KMS-11 (cell line): ENCODE data around the gene WARS2.

Source experiments
- H2AFZ ChIP-seq: fragments of 200-600 bp; sonication (generic); 2 replicates; pipeline ENCODE4 v1.6.1; 2016; ENCODE audit warnings: antibody characterized with exemption, mixed run types, low read depth
- H3K27ac ChIP-seq: fragments of 200-600 bp; sonication (generic); 2 replicates; pipeline ENCODE4 v1.6.1; 2016; ENCODE audit warnings: mild to moderate bottlenecking, mixed run types
- H3K27me3 ChIP-seq: fragments of 200-600 bp; sonication (generic); 2 replicates; pipeline ENCODE4 v1.6.1; 2017; ENCODE audit warnings: mild to moderate bottlenecking, low read depth, mixed run types, moderate library complexity; ENCODE audit not compliant: insufficient read depth
- H3K36me3 ChIP-seq: fragments of 200-600 bp; sonication (generic); 2 replicates; pipeline ENCODE4 v1.6.1; 2017; ENCODE audit warnings: mild to moderate bottlenecking, mixed run types; ENCODE audit not compliant: insufficient read depth
- H3K4me1 ChIP-seq: fragments of 200-600 bp; sonication (generic); 2 replicates; pipeline ENCODE4 v1.6.1; 2016; ENCODE audit warnings: mild to moderate bottlenecking, low read depth, mixed run types; ENCODE audit not compliant: poor library complexity, severe bottlenecking
- H3K4me2 ChIP-seq: fragments of 200-600 bp; sonication (generic); 2 replicates; pipeline ENCODE4 v1.7.0; 2016; ENCODE audit warnings: mild to moderate bottlenecking, mixed run types
- H3K4me3 ChIP-seq: fragments of 200-600 bp; sonication (generic); IDR thresholded peaks from 2 replicates; pipeline ENCODE4 v1.6.1; 2017; ENCODE audit warnings: low read depth, low read length, mixed read lengths; ENCODE audit not compliant: insufficient read depth
- H3K79me2 ChIP-seq: fragments of 200-600 bp; sonication (generic); 2 replicates; pipeline ENCODE4 v1.6.1; 2016; ENCODE audit warnings: low read depth, mixed run types; ENCODE audit not compliant: insufficient read depth
- H3K9ac ChIP-seq: fragments of 200-600 bp; sonication (generic); 2 replicates; pipeline ENCODE4 v1.6.1; 2016; ENCODE audit warnings: mild to moderate bottlenecking, mixed run types
- H4K20me1 ChIP-seq: fragments of 200-600 bp; sonication (generic); 2 replicates; pipeline ENCODE4 v1.6.1; 2016; ENCODE audit warnings: mild to moderate bottlenecking, mixed run types; ENCODE audit not compliant: insufficient read depth
- TF ChIP-seq, protein P1 (sequence below): fragments of 200-600 bp; sonication (generic); conservative IDR thresholded peaks from 2 replicates; pipeline ENCODE4 v1.6.1; 2017; ENCODE audit warnings: low read depth, mild to moderate bottlenecking, antibody characterized with exemption, low read length, moderate library complexity, mixed read lengths

Gene WARS2

GRCh38 chr1:119069682-119070081 is 70.8 kb downstream of the WARS2 start:
- no peak overlapping the region for H3K4me3 ChIP-seq
- no peak overlapping the region for H3K4me2 ChIP-seq
- H2AFZ ChIP-seq = no peak overlapping the region
- TF ChIP-seq, protein P1, sequence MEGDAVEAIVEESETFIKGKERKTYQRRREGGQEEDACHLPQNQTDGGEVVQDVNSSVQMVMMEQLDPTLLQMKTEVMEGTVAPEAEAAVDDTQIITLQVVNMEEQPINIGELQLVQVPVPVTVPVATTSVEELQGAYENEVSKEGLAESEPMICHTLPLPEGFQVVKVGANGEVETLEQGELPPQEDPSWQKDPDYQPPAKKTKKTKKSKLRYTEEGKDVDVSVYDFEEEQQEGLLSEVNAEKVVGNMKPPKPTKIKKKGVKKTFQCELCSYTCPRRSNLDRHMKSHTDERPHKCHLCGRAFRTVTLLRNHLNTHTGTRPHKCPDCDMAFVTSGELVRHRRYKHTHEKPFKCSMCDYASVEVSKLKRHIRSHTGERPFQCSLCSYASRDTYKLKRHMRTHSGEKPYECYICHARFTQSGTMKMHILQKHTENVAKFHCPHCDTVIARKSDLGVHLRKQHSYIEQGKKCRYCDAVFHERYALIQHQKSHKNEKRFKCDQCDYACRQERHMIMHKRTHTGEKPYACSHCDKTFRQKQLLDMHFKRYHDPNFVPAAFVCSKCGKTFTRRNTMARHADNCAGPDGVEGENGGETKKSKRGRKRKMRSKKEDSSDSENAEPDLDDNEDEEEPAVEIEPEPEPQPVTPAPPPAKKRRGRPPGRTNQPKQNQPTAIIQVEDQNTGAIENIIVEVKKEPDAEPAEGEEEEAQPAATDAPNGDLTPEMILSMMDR = no peak
- H4K20me1 ChIP-seq = no peaks in the 10 kb centered on the region
- no peaks in the 10 kb centered on the region for H3K36me3 ChIP-seq
- no peaks in the 10 kb centered on the region for H3K27me3 ChIP-seq
- no peak overlapping the region for H3K27ac ChIP-seq
- H3K79me2 ChIP-seq = no peaks in the 10 kb centered on the region
- H3K4me1 ChIP-seq = no peaks in the 10 kb centered on the region
- no peak overlapping the region for H3K9ac ChIP-seq

DNA sequence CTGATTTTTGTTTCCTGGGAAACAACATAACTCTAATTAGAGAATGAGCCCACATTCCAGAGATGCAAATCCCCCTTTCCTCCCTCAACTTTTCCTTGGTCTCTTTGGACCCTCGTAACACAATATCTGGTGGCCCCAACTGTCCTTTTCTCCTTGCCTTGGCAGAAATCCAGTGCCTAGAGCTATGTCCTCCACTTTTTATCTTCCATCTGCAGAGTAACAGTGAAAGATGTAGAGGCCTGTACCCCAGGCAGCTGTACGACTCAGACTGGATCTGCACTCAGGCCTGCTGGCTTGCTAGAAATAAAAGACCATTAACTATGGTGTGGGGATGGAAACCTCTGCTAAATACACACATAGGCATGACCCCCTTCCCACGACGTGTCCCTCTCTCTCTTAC is 72.0 kb downstream of the WARS2 start:
- Histone ChIP-seq H3K4me2 (no peak overlapping the region), H3K4me3 (no peak overlapping the region), H3K79me2 (no peaks in the 10 kb centered on the region), H3K9ac (no peak overlapping the region), H4K20me1 (no peaks in the 10 kb centered on the region), H2AFZ (no peak overlapping the region), H3K36me3 (no peaks in the 10 kb centered on the region), H3K4me1 (no peaks in the 10 kb centered on the region), H3K27ac (no peak overlapping the region), H3K27me3 (no peaks in the 10 kb centered on the region)
- TF ChIP-seq, protein P1 = no peak

DNA sequence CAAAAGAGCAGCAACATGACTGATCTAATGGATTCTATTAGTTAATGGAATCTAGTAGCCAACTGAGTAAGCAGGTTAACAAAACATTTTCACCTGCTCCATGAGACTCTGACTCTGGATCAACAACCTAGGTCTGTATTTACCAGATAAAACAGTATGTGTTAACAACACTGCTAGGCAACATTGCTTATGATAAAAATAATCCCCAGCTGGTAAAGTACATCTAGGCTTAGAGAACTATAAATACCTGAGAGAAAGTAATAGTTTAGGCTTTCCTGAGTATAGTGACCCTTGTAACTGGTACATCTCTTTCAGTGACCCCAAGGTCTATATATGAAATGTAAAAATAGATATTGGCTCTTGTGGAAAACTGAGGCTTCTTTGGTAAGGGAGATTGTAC is 78.8 kb downstream of the WARS2 start:
- no peak overlapping the region for H2AFZ ChIP-seq
- no peaks in the 10 kb centered on the region for H3K4me1 ChIP-seq
- H3K79me2 ChIP-seq = no peaks in the 10 kb centered on the region
- no peak overlapping the region for H3K4me3 ChIP-seq
- H3K9ac ChIP-seq = no peak overlapping the region
- no peak overlapping the region for H3K27ac ChIP-seq
- H4K20me1 ChIP-seq = no peaks in the 10 kb centered on the region
- H3K27me3 ChIP-seq = no peaks in the 10 kb centered on the region
- H3K36me3 ChIP-seq = no peaks in the 10 kb centered on the region
- no peak overlapping the region for H3K4me2 ChIP-seq
- TF ChIP-seq, protein P1 = no peak

- Histone ChIP-seq H3K79me2 (no peaks in the 10 kb centered on the region), H4K20me1 (no peaks in the 10 kb centered on the region), H3K9ac (no peak overlapping the region), H3K27ac (no peak overlapping the region), H3K4me2 (no peak overlapping the region), H3K36me3 (no peaks in the 10 kb centered on the region), H3K27me3 (no peaks in the 10 kb centered on the region), H2AFZ (no peak overlapping the region), H3K4me1 (no peaks in the 10 kb centered on the region), H3K4me3 (no peak overlapping the region)
- TF ChIP-seq, protein P1 = no peak
These were observed 84.9 kb downstream of the WARS2 start for GRCh38 chr1:119055568-119055967.

GRCh38 chr1:119053917-119054316 is 86.5 kb downstream of the WARS2 start:
- H3K9ac ChIP-seq = no peak overlapping the region
- H3K27me3 ChIP-seq = no peaks in the 10 kb centered on the region
- no peak overlapping the region for H3K4me2 ChIP-seq
- no peaks in the 10 kb centered on the region for H3K36me3 ChIP-seq
- H3K79me2 ChIP-seq = no peaks in the 10 kb centered on the region
- no peaks in the 10 kb centered on the region for H4K20me1 ChIP-seq
- H3K27ac ChIP-seq = no peak overlapping the region
- peaks cover 5% of the 10 kb centered on the region for H3K4me1 ChIP-seq
- no peak overlapping the region for H3K4me3 ChIP-seq
- H2AFZ ChIP-seq = no peak overlapping the region
- TF ChIP-seq, protein P1 = no peak
